Endothelial cell of umbilical vein (primary cell): ENCODE data around the gene TAS2R41. TPM values are rescaled to one million over a fixed set of nuclear protein-coding genes. Genes with fewer than 3 reads are reported as not detected.

Experiments
- BruUV-seq: library from RNA; stranded (reverse); fragments of 400-500 nt; replicated peaks from 2 replicates; lab custom pipeline; 2021; lab: Mats Ljungman, UMichigan
- CTCF ChIA-PET: fragments of 300-600, 350-600 bp; sonication (Branson Sonifier 250); formaldehyde crosslinking; loops from one replicate; lab custom pipeline; 2021; ENCODE audit warnings: antibody characterized with exemption, inconsistent platforms; lab: Charles Lee
- POLR2A ChIA-PET: fragments of 300-600, 350-600 bp; sonication (Branson Sonifier 250); formaldehyde crosslinking; loops from one replicate; lab custom pipeline; 2021; ENCODE audit warnings: antibody characterized with exemption, inconsistent platforms; lab: Charles Lee
- DNase-seq: peaks from one replicate; pipeline ENCODE4 v3.0.0-alpha.2; 2011; ENCODE audit warnings: low read depth, low spot score
- FAIRE-seq: peaks from 2 replicates; lab custom pipeline; 2011; peaks lifted over from hg19 to GRCh38; lab: Jason Lieb, UNC
- H2AFZ ChIP-seq: 2 replicates; pipeline ENCODE4 v1.6.0; 2012; ENCODE audit warnings: low read depth, low read length, control low read depth, inconsistent platforms
- H3K27ac ChIP-seq: 2 replicates; pipeline ENCODE4 v1.5.1; 2011; ENCODE audit warnings: low read depth, mild to moderate bottlenecking, control low read depth, low read length, moderate library complexity; ENCODE audit not compliant: insufficient read depth
- H3K27me3 ChIP-seq, 2 experiments: 2 replicates each; pipeline versions ENCODE4 v1.6.0 to v1.6.1; 2011; ENCODE audit warnings: low read length in 2 of 2, mixed read lengths in 1 of 2; ENCODE audit not compliant: control insufficient read depth in 2 of 2, insufficient read depth in 2 of 2
- H3K36me3 ChIP-seq, 2 experiments: 2 replicates in 1 of 2; 3 replicates in 1 of 2; pipeline ENCODE4 v1.5.1; 2011; ENCODE audit warnings: low read length in 2 of 2, mild to moderate bottlenecking in 1 of 2, moderate library complexity in 1 of 2; ENCODE audit not compliant: control insufficient read depth in 2 of 2, insufficient read depth in 2 of 2; ENCODE audit errors: extremely low read depth in 1 of 2
- H3K4me1 ChIP-seq: 3 replicates; pipeline ENCODE4 v1.5.1; 2011; ENCODE audit warnings: mild to moderate bottlenecking, low read length; ENCODE audit not compliant: control insufficient read depth, insufficient read depth; ENCODE audit errors: extremely low read depth
- H3K4me2 ChIP-seq: 2 replicates; pipeline ENCODE4 v1.6.1; 2011; ENCODE audit warnings: low read length, control low read depth, mixed read lengths; ENCODE audit not compliant: insufficient read depth
- H3K4me3 ChIP-seq, 3 experiments: fragments of 200-600 bp in 1 of 3; sonication (generic), shearing (Covaris generic) in 1 of 3; replicated peaks in 1 of 3; 2 replicates each; pipeline ENCODE4 v1.5.1; 2011 to 2016; ENCODE audit warnings: control low read depth in 3 of 3, low read length in 3 of 3, mild to moderate bottlenecking in 2 of 3, inconsistent platforms in 1 of 3, low read depth in 1 of 3, moderate library complexity in 1 of 3; ENCODE audit not compliant: insufficient read depth in 1 of 3
- H3K79me2 ChIP-seq: 2 replicates; pipeline ENCODE4 v1.6.0; 2012; ENCODE audit warnings: low read length, inconsistent platforms; ENCODE audit not compliant: control insufficient read depth, insufficient read depth
- H3K9ac ChIP-seq: replicated peaks from 2 replicates; pipeline ENCODE3; 2011; ENCODE audit warnings: low read length, control low read depth; ENCODE audit not compliant: insufficient read depth; ENCODE audit errors: extremely low read depth
- H3K9me1 ChIP-seq: replicated peaks from 3 replicates; pipeline ENCODE4 v1.6.0; 2011; ENCODE audit warnings: mild to moderate bottlenecking, low read length; ENCODE audit not compliant: control insufficient read depth, insufficient read depth; ENCODE audit errors: extremely low read depth
- H3K9me3 ChIP-seq: replicated peaks from 2 replicates; pipeline ENCODE4 v1.5.1; 2012; ENCODE audit warnings: low read length, inconsistent platforms; ENCODE audit not compliant: control insufficient read depth, insufficient read depth
- H4K20me1 ChIP-seq: replicated peaks from 2 replicates; pipeline ENCODE3; 2011; ENCODE audit warnings: mild to moderate bottlenecking, low read length; ENCODE audit not compliant: control insufficient read depth, insufficient read depth; ENCODE audit errors: extremely low read depth
- CTCF ChIP-seq, 2 donors: IDR thresholded peaks; 1 replicate in 1 of 2; 2 replicates in 1 of 2; pipeline ENCODE4 v1.5.1; 2011; ENCODE audit warnings: low read length in 2 of 2, mild to moderate bottlenecking in 2 of 2, moderate library complexity in 2 of 2, control low read depth in 1 of 2, inconsistent platforms in 1 of 2, low read depth in 1 of 2; ENCODE audit not compliant: insufficient read depth in 1 of 2; ENCODE audit errors: extremely low read depth in 1 of 2
- EZH2 ChIP-seq: IDR thresholded peaks from 2 replicates; pipeline ENCODE4 v1.6.1; 2012; ENCODE audit warnings: borderline replicate concordance, low read depth, mild to moderate bottlenecking, moderate library complexity, low read length, inconsistent platforms; ENCODE audit not compliant: severe bottlenecking
- FOS ChIP-seq: IDR thresholded peaks from 2 replicates; pipeline ENCODE4 v1.6.1; 2011; ENCODE audit warnings: mild to moderate bottlenecking, low read length, moderate library complexity, borderline replicate concordance; ENCODE audit not compliant: insufficient read depth
- GATA2 ChIP-seq: IDR thresholded peaks from 2 replicates; pipeline ENCODE4 v1.7.0; 2011; ENCODE audit warnings: low read depth, mild to moderate bottlenecking, moderate library complexity, mixed read lengths, low read length; ENCODE audit not compliant: insufficient read length, insufficient read depth
- JUN ChIP-seq: IDR thresholded peaks from 2 replicates; pipeline ENCODE4 v1.6.1; 2011; ENCODE audit warnings: borderline replicate concordance, low read depth; ENCODE audit not compliant: insufficient read length, insufficient read depth
- MAX ChIP-seq: IDR thresholded peaks from 2 replicates; pipeline ENCODE4 v1.6.1; 2011; ENCODE audit not compliant: insufficient read depth, insufficient read length
- MYC ChIP-seq: IDR thresholded peaks from one replicate; pipeline ENCODE4 v1.6.1; 2011; ENCODE audit warnings: mild to moderate bottlenecking, low read depth, low read length
- POLR2A ChIP-seq: IDR thresholded peaks from 2 replicates; pipeline ENCODE4 v1.6.1; 2012; ENCODE audit warnings: low read depth, mild to moderate bottlenecking, control low read depth, low read length
- POLR2AphosphoS5 ChIP-seq: IDR thresholded peaks from 2 replicates; pipeline ENCODE4 v1.6.1; 2012; ENCODE audit warnings: low read depth, mild to moderate bottlenecking, control low read depth, low read length, moderate library complexity; ENCODE audit not compliant: insufficient read depth
- dilution Hi-C: fragments of 300-500 bp; cut with MboI; formaldehyde crosslinking; loops from one replicate; pipeline ENCODE4 v1.15.0; 2019; ENCODE audit warnings: low sequenced_read_pairs; ENCODE audit not compliant: extremely low pct_ligation_motif_present
- intact Hi-C: fragments of 100-400 bp; cut with micrococcal nuclease; formaldehyde crosslinking; loops from one replicate; pipeline ENCODE4 v1.10.0; 2022
- polyA plus RNA-seq, 4 experiments: library from polyadenylated mRNA; depleted of rRNA in 3 of 4; stranded (reverse) in 3 of 4; unstranded in 1 of 4; fragments of >200 nt; gene quantifications; 2 replicates each; pipeline versions ENCODE4 v1.2.1 to v1.2.3, GENCODE V29; 2011 to 2012; ENCODE audit warnings: missing spikeins in 1 of 4
- total RNA-seq: library from RNA; stranded (reverse); gene quantifications from 2 replicates; pipeline ENCODE4 v1.2.3, GENCODE V29; 2021

TAS2R41 gene
- total and polyA plus RNA-seq, 2 donors (not counting 3 experiments of a cell fraction or from before 2014, with no cell fraction given), result not detected

GRCh38 chr7:143514995-143515735, 37.5 kb downstream of the TAS2R41 start:
- no peaks in the 10 kb centered on the region for H3K79me2 ChIP-seq
- H3K9ac ChIP-seq, result no peak overlapping the region
- CTCF ChIA-PET, result interaction anchor here (0.6 kb wide), 1 partner anchor 182 kb away, joined by 4 read pairs; no protein-coding TSS in a partner anchor
- intact Hi-C loops, result no loop called here
- H2AFZ ChIP-seq, result no peak overlapping the region
- H4K20me1 ChIP-seq, result no peaks in the 10 kb centered on the region
- FAIRE-seq (no peak), DNase-seq (no peak)
- no peaks in the 10 kb centered on the region for H3K4me1 ChIP-seq
- dilution Hi-C loops, result loop anchor here (25.0 kb wide), 1 partner anchor 128 kb away; the partner anchor contains the start of gene ZYX
- H3K27me3 ChIP-seq, result no peaks in the 10 kb centered on the region
- BruUV-seq, result no TSS peak
- H3K4me3 ChIP-seq, result no peak overlapping the region
- H3K9me1 ChIP-seq, result no peaks in the 10 kb centered on the region
- no peak for TF ChIP-seq EZH2
- TF ChIP-seq CTCF (IDR thresholded peaks at IDR 0.05; ENCODE audit: extremely low read depth in 1 of 2, insufficient read depth in 1 of 2, low read depth in 1 of 2, low read length in 2 of 2), result no peak
- TF ChIP-seq POLR2A, result no peak
- no peak for TF ChIP-seq MYC
- TF ChIP-seq POLR2AphosphoS5, result no peak
- TF ChIP-seq FOS, result no peak
- TF ChIP-seq JUN, result no peak
- no peak for TF ChIP-seq MAX
- no peak for TF ChIP-seq GATA2
- H3K9me3 ChIP-seq, result no peaks in the 10 kb centered on the region
- no peak overlapping the region for H3K4me2 ChIP-seq
- H3K36me3 ChIP-seq, result no peaks in the 10 kb centered on the region
- H3K27ac ChIP-seq, result no peak overlapping the region
- POLR2A ChIA-PET, result no interaction called here
